ENCODE results near the gene TMEM213.

GRCh38 chr7:138749960-138750359 is 47.8 kb upstream of the TMEM213 start:
- TF ChIP-seq EP300 (IDR thresholded peaks at IDR 0.05; ENCODE audit: borderline replicate concordance) (no peak), EGR1 (IDR thresholded peaks at IDR 0.05) (no peak), RAD21 (IDR thresholded peaks at IDR 0.05; ENCODE audit: low read depth) (no peak), TAF1 (IDR thresholded peaks at IDR 0.05; ENCODE audit: low read depth) (no peak), CREB1 (IDR thresholded peaks at IDR 0.05; ENCODE audit: low read depth) (no peak), REST (IDR thresholded peaks at IDR 0.05; ENCODE audit: low read depth) (no peak), USF1 (IDR thresholded peaks at IDR 0.05) (no peak), TEAD4 (IDR thresholded peaks at IDR 0.05) (no peak), NFIC (IDR thresholded peaks at IDR 0.05) (no peak), CEBPB (IDR thresholded peaks at IDR 0.05) (no peak)
